ENCODE results near the gene FAM237B.

GRCh38 chr7:90311175-90311574 is 9.9 kb downstream of the FAM237B start:
- TF ChIP-seq CTCF (conservative IDR thresholded peaks at IDR 0.05; ENCODE audit: low read depth, low read length), result no peak
- no peak for TF ChIP-seq EZH2 (IDR thresholded peaks at IDR 0.05; ENCODE audit: borderline replicate concordance, low read depth, low read length, poor library complexity, severe bottlenecking)
